SIG-M5 (cell line): ENCODE measurements around the gene RND3.

Experiments used
- DNase-seq: peaks from one replicate; lab custom pipeline; 2025; lab: John Stamatoyannopoulos, UW

The RND3 gene

GRCh38 chr2:150441226-150441625 is 46.2 kb downstream of the RND3 start:
- no peak for DNase-seq

GRCh38 chr2:150438654-150439053 is 48.8 kb downstream of the RND3 start:
- no peak for DNase-seq

- no peak for DNase-seq
Measured at GRCh38 chr2:150438041-150438440, 49.4 kb downstream of the RND3 start.

- no peak for DNase-seq
Measured at GRCh38 chr2:150432312-150432625, 55.2 kb downstream of the RND3 start.

- no peak for DNase-seq
Measured at GRCh38 chr2:150431561-150432311, 55.7 kb downstream of the RND3 start.

GRCh38 chr2:150429384-150429961 is 58.0 kb downstream of the RND3 start:
- no peak for DNase-seq

- DNase-seq: no peak
Measured at GRCh38 chr2:150428641-150429040, 58.8 kb downstream of the RND3 start.

- DNase-seq: no peak
Measured at GRCh38 chr2:150427298-150427697, 60.2 kb downstream of the RND3 start.

- no peak for DNase-seq
Measured at GRCh38 chr2:150426724-150427123, 60.7 kb downstream of the RND3 start.

- no peak for DNase-seq
Measured at GRCh38 chr2:150426315-150426714, 61.2 kb downstream of the RND3 start.

- DNase-seq: no peak
Measured at GRCh38 chr2:150425121-150425955, 62.1 kb downstream of the RND3 start.

- DNase-seq: no peak
Measured at GRCh38 chr2:150424406-150424805, 63.1 kb downstream of the RND3 start.

GRCh38 chr2:150421126-150421651 is 66.3 kb downstream of the RND3 start:
- DNase-seq: no peak

- no peak for DNase-seq
Measured at GRCh38 chr2:150418916-150419315, 68.6 kb downstream of the RND3 start.
